Naive thymus-derived CD4-positive, alpha-beta T cell (primary cell): ENCODE data around the gene WAC. TPM values are rescaled to one million over a fixed set of nuclear protein-coding genes. Genes with fewer than 3 reads are reported as not detected.

Experiments
- ATAC-seq: fragments of 150-1000 bp; cut with Tn5 transposase; 2 replicates; pipeline ENCODE4 v1.10.0; 2021; ENCODE audit warnings: mild to moderate bottlenecking, moderate library complexity
- CTCF ChIA-PET: fragments of 350-600 bp; sonication (Branson Sonifier 250); formaldehyde crosslinking; loops from one replicate; lab custom pipeline; 2021; ENCODE audit warnings: antibody characterized with exemption; lab: Charles Lee
- POLR2A ChIA-PET: fragments of 350-600 bp; sonication (Branson Sonifier 250); formaldehyde crosslinking; loops from one replicate; lab custom pipeline; 2021; ENCODE audit warnings: antibody characterized with exemption, inconsistent platforms; lab: Charles Lee
- DNase-seq, 9 donors: peaks; one replicate each; pipeline versions ENCODE4 v3.0.0 to v3.0.0-alpha.2; 2020 to 2022; ENCODE audit warnings: mixed read lengths in 1 of 9
- H3K27ac ChIP-seq: one replicate; pipeline ENCODE4 v1.7.0; 2013; ENCODE audit warnings: mild to moderate bottlenecking, low read depth, low read length, moderate library complexity
- H3K27me3 ChIP-seq, 2 donors: one replicate each; pipeline ENCODE4 v1.7.0; 2013; ENCODE audit warnings: low read length in 2 of 2, mild to moderate bottlenecking in 2 of 2, moderate library complexity in 2 of 2; ENCODE audit not compliant: control insufficient read depth in 2 of 2, insufficient read depth in 2 of 2
- H3K36me3 ChIP-seq, 3 experiments: 1 replicate in 2 of 3; 2 replicates in 1 of 3; pipeline ENCODE4 v1.7.0; 2013; ENCODE audit warnings: low read length in 3 of 3, mild to moderate bottlenecking in 3 of 3, moderate library complexity in 1 of 3; ENCODE audit not compliant: insufficient read depth in 3 of 3, control insufficient read depth in 2 of 3
- H3K4me1 ChIP-seq, 2 donors: one replicate each; pipeline ENCODE4 v1.7.0; 2013; ENCODE audit warnings: low read length in 2 of 2, mild to moderate bottlenecking in 2 of 2, moderate library complexity in 1 of 2; ENCODE audit not compliant: control insufficient read depth in 2 of 2, insufficient read depth in 2 of 2
- H3K4me3 ChIP-seq: 2 replicates; pipeline ENCODE4 v1.7.0; 2013; ENCODE audit warnings: mild to moderate bottlenecking, low read length
- H3K9me3 ChIP-seq, 3 experiments: 1 replicate in 2 of 3; 2 replicates in 1 of 3; pipeline ENCODE4 v1.7.0; 2013; ENCODE audit warnings: low read length in 3 of 3; ENCODE audit not compliant: control insufficient read depth in 2 of 3
- H3K27ac Mint-ChIP-seq, 9 donors: one replicate each; pipeline ENCODE4 v1.8.0; 2020 to 2022; ENCODE audit warnings: mixed read lengths in 9 of 9, mild to moderate bottlenecking in 8 of 9, moderate library complexity in 5 of 9, inconsistent platforms in 2 of 9
- H3K27me3 Mint-ChIP-seq, 5 donors: one replicate each; pipeline ENCODE4 v1.8.0; 2021 to 2022; ENCODE audit warnings: mixed read lengths in 5 of 5, mild to moderate bottlenecking in 1 of 5
- H3K36me3 Mint-ChIP-seq, 5 donors: one replicate each; pipeline ENCODE4 v1.8.0; 2020 to 2022; ENCODE audit warnings: mixed read lengths in 5 of 5, mild to moderate bottlenecking in 3 of 5, inconsistent platforms in 1 of 5
- H3K4me1 Mint-ChIP-seq, 7 donors: one replicate each; pipeline ENCODE4 v1.8.0; 2020 to 2022; ENCODE audit warnings: mixed read lengths in 7 of 7, mild to moderate bottlenecking in 3 of 7, inconsistent platforms in 1 of 7
- H3K4me3 Mint-ChIP-seq, 10 donors: one replicate each; pipeline ENCODE4 v1.8.0; 2020 to 2022; ENCODE audit warnings: mild to moderate bottlenecking in 10 of 10, mixed read lengths in 10 of 10, moderate library complexity in 6 of 10, inconsistent platforms in 2 of 10
- H3K9me3 Mint-ChIP-seq, 11 donors: one replicate each; pipeline ENCODE4 v1.8.0; 2020 to 2022; ENCODE audit warnings: mixed read lengths in 11 of 11, mild to moderate bottlenecking in 4 of 11, inconsistent platforms in 1 of 11, moderate library complexity in 1 of 11
- intact Hi-C, 2 donors: fragments of 100-400 bp; cut with micrococcal nuclease; formaldehyde crosslinking; loops; one replicate each; pipeline ENCODE4 v1.15.1; 2023
- polyA plus RNA-seq, 2 donors: library from polyadenylated mRNA; unstranded; fragments of 300-500 nt; fragmentation: Illumina TruSeq; gene quantifications; one replicate each; pipeline ENCODE4 v1.2.3, GENCODE V29; 2021
- total RNA-seq, 6 experiments: library from RNA in 5 of 6; stranded (reverse) in 5 of 6; gene quantifications; 1 replicate in 5 of 6; 2 replicates in 1 of 6; pipeline ENCODE4 v1.2.3 and lab custom pipeline; 2021 to 2026

Gene WAC
- total and polyA plus RNA-seq, 7 experiments from 2014 or later, result 86.0 to 184 (median 165) TPM

DNA sequence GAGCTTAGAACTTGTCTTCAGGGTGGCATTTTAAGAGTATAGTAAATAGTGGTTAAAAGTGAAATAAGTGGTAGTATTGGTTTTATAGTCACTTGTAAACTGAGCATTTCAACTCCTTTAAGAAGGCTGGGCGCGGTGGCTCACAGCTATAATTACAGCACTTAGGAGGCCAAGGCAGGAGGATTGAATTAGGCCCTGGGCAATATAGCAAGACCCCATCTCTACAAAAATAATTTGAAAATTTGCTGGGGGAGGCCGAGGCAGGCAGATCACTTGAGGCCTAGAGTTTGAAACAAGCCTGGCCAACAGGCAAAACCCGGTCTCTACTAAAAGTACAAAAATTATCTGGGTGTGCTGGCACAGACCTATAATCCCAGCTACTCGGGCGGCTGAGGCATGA, 80.0 kb downstream of the WAC start:
- no peak overlapping the region for H3K4me3 Mint-ChIP-seq
- POLR2A ChIA-PET, result interaction anchor here (0.6 kb wide), 1 partner anchor 291 kb away, joined by 3 read pairs; no protein-coding TSS in a partner anchor
- H3K9me3 ChIP-seq, result no peaks in the 10 kb centered on the region
- CTCF ChIA-PET, result no interaction called here
- peaks cover 16 to 58% (median 29%) of the 10 kb centered on the region in 5 donors for H3K36me3 Mint-ChIP-seq
- intact Hi-C loops, result no loop called here
- H3K27ac ChIP-seq, result no peak overlapping the region
- H3K36me3 ChIP-seq, result peaks cover 16 to 85% (median 52%) of the 10 kb centered on the region in 3 experiments
- ATAC-seq, result no peak
- no peaks in the 10 kb centered on the region for H3K27me3 ChIP-seq
- no peaks in the 10 kb centered on the region for H3K4me1 ChIP-seq
- no peaks in the 10 kb centered on the region for H3K27me3 Mint-ChIP-seq
- no peaks in the 10 kb centered on the region for H3K9me3 Mint-ChIP-seq
- DNase-seq, result no peak
- no peak overlapping the region for H3K4me3 ChIP-seq
- peak overlapping the region in 4 of 9 donors; percentile 19 to 75 (median 64) for H3K27ac Mint-ChIP-seq
- H3K4me1 Mint-ChIP-seq, result peaks cover 2 to 22% (median 15%) of the 10 kb centered on the region in 7 donors

DNA sequence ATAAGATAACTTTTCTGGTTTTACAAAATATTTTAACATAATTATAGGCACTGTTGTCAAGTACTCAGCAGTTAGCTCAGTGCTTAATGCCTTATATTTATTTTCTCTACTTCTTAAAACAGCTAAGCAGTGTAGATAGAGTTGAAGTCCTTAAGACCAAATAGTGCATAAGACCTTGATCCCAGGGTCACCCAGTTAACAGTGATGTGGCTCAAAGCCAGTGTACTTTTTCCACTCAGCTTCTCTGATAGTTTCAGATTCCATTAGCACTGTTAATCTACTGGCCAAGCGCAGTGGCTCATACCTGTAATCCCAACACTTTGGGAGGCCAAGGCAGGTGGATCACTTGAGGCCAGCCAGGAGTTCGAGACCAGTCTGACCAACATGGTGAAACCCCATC, 83.6 kb downstream of the WAC start:
- H3K36me3 ChIP-seq, result peaks cover 19 to 75% (median 43%) of the 10 kb centered on the region in 3 experiments
- H3K4me3 ChIP-seq, result no peak overlapping the region
- no peaks in the 10 kb centered on the region for H3K27me3 ChIP-seq
- ATAC-seq (no peak), DNase-seq (no peak)
- Mint-ChIP-seq H3K36me3 (peaks cover 8 to 46% (median 28%) of the 10 kb centered on the region in 5 donors), H3K4me3 (no peak overlapping the region), H3K9me3 (no peaks in the 10 kb centered on the region), H3K27ac (no peak overlapping the region), H3K4me1 (peaks cover 0 to 8% (median 3%) of the 10 kb centered on the region in 7 donors), H3K27me3 (no peaks in the 10 kb centered on the region)
- no peaks in the 10 kb centered on the region for H3K4me1 ChIP-seq
- ChIA-PET CTCF (no interaction called here), POLR2A (no interaction called here)
- no peak overlapping the region for H3K27ac ChIP-seq
- intact Hi-C loops, result no loop called here
- H3K9me3 ChIP-seq, result no peaks in the 10 kb centered on the region

DNA sequence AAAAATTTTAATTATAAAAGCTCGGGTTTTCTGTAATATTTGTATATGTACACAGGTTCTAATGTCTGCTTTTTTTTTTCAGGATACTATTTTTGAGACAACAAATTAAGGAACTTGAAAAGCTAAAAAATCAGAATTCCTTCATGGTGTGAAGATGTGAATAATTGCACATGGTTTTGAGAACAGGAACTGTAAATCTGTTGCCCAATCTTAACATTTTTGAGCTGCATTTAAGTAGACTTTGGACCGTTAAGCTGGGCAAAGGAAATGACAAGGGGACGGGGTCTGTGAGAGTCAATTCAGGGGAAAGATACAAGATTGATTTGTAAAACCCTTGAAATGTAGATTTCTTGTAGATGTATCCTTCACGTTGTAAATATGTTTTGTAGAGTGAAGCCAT, 86.5 kb downstream of the WAC start:
- peaks cover 0 to 25% (median 12%) of the 10 kb centered on the region in 5 donors for H3K36me3 Mint-ChIP-seq
- POLR2A ChIA-PET, result no interaction called here

DNA sequence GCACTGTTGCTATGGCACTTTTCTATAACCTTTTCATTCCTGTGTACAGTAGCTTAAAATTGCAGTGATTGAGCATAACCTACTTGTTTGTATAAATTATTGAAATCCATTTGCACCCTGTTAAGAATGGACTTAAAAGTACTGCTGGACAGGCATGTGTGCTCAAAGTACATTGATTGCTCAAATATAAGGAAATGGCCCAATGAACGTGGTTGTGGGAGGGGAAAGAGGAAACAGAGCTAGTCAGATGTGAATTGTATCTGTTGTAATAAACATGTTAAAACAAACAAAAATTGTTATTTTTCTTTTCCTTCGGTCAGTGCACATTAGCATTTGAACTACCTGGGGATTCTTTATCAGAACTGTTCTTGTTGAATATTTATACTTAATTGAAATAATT, 87.3 kb downstream of the WAC start:
- Histone ChIP-seq H3K27me3 (no peaks in the 10 kb centered on the region), H3K27ac (no peak overlapping the region), H3K9me3 (no peaks in the 10 kb centered on the region), H3K36me3 (peaks cover 13 to 40% (median 15%) of the 10 kb centered on the region in 3 experiments), H3K4me3 (no peak overlapping the region), H3K4me1 (no peaks in the 10 kb centered on the region)
- H3K4me1 Mint-ChIP-seq, result peaks cover 0 to 6% (median 0%) of the 10 kb centered on the region in 7 donors
- H3K36me3 Mint-ChIP-seq, result peaks cover 0 to 18% (median 9%) of the 10 kb centered on the region in 5 donors
- CTCF ChIA-PET, result interaction anchor here (1.2 kb wide), 1 partner anchor 13 kb away, joined by 3 read pairs; no protein-coding TSS in a partner anchor
- no peaks in the 10 kb centered on the region for H3K27me3 Mint-ChIP-seq
- peak overlapping the region in 1 of 9 donors; percentile 84 for H3K27ac Mint-ChIP-seq
- intact Hi-C loops, result no loop called here
- H3K9me3 Mint-ChIP-seq, result peaks cover 0 to 1% (median 0%) of the 10 kb centered on the region in 11 donors
- DNase-seq (no peak), ATAC-seq (no peak)
- POLR2A ChIA-PET, result no interaction called here
- no peak overlapping the region for H3K4me3 Mint-ChIP-seq

More for the DNA sequence above, 86.5 kb downstream of the WAC start:
- intact Hi-C loops, result no loop called here
- Histone ChIP-seq H3K27ac (no peak overlapping the region), H3K9me3 (no peaks in the 10 kb centered on the region), H3K4me1 (no peaks in the 10 kb centered on the region), H3K27me3 (no peaks in the 10 kb centered on the region), H3K36me3 (peaks cover 13 to 48% (median 22%) of the 10 kb centered on the region in 3 experiments), H3K4me3 (no peak overlapping the region)
- H3K27me3 Mint-ChIP-seq, result no peaks in the 10 kb centered on the region
- CTCF ChIA-PET, result interaction anchor here (1.4 kb wide), 1 partner anchor 9 kb away, joined by 3 read pairs; no protein-coding TSS in a partner anchor
- DNase-seq, result no peak
- no peak overlapping the region for H3K4me3 Mint-ChIP-seq
- H3K4me1 Mint-ChIP-seq, result peaks cover 0 to 7% (median 0%) of the 10 kb centered on the region in 7 donors
- H3K27ac Mint-ChIP-seq, result no peak overlapping the region
- ATAC-seq, result no peak
- H3K9me3 Mint-ChIP-seq, result peaks cover 0 to 1% (median 0%) of the 10 kb centered on the region in 11 donors

DNA sequence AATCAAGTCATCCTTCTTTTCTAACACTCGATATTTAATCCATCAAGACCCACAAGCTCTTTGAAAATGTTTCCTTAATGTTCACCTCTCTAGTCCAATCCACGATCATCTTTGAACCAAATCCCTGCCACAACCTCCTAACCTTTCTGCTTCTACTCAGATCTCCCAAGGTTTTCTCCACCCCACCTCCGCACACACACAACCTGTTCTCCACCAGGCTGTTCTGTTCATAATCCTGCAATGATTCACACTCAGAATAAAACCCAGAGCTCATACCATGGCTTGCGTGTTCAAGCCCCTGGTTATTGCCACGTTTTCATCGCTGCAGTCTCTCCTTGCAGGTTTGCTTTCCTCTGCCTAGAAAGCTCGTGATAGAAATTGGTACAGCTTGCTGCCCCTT, 90.6 kb downstream of the WAC start:
- no peaks in the 10 kb centered on the region for H3K27me3 ChIP-seq
- H3K9me3 ChIP-seq, result no peaks in the 10 kb centered on the region
- POLR2A ChIA-PET, result no interaction called here
- no peak for DNase-seq
- no peak overlapping the region for H3K4me3 Mint-ChIP-seq
- H3K36me3 ChIP-seq, result peaks cover 0 to 10% (median 3%) of the 10 kb centered on the region in 3 experiments
- CTCF ChIA-PET, result no interaction called here
- peaks cover 0 to 12% (median 5%) of the 10 kb centered on the region in 7 donors for H3K4me1 Mint-ChIP-seq
- intact Hi-C loops, result no loop called here
- H3K9me3 Mint-ChIP-seq, result peaks cover 0 to 1% (median 0%) of the 10 kb centered on the region in 11 donors
- peak overlapping the region in 7 of 9 donors; percentile 3 to 55 (median 28) for H3K27ac Mint-ChIP-seq
- no peak overlapping the region for H3K27ac ChIP-seq
- peaks cover 0 to 14% (median 4%) of the 10 kb centered on the region in 5 donors for H3K36me3 Mint-ChIP-seq
- peaks cover 0 to 10% (median 0%) of the 10 kb centered on the region in 5 donors for H3K27me3 Mint-ChIP-seq
- ATAC-seq, result no peak
- no peaks in the 10 kb centered on the region for H3K4me1 ChIP-seq
- H3K4me3 ChIP-seq, result no peak overlapping the region

DNA sequence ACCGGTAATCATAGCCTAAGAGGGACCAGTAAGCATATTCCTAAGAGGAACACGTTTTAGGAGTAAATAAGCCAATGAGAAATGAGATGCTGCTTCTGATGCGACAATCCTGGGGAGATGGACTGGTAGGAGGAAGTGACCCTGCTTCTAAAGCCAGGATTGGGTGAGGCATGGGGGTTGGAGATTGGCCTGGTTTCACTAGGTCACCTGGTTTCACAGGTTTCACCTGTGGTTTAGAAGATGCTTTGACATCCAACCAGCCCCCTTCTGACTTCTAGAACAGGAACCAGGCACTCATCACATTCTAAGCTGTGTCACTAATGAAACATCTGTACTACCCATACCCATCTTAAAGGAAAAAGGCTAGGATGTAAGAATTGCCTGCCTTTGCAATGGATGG, 91.4 kb downstream of the WAC start:
- Histone ChIP-seq H3K9me3 (no peaks in the 10 kb centered on the region), H3K4me3 (no peak overlapping the region), H3K4me1 (no peaks in the 10 kb centered on the region), H3K27ac (no peak overlapping the region), H3K27me3 (no peaks in the 10 kb centered on the region), H3K36me3 (peaks cover 0 to 4% (median 0%) of the 10 kb centered on the region in 3 experiments)
- H3K4me1 Mint-ChIP-seq, result peaks cover 0 to 15% (median 5%) of the 10 kb centered on the region in 7 donors
- H3K4me3 Mint-ChIP-seq, result no peak overlapping the region
- POLR2A ChIA-PET, result interaction anchor here (0.6 kb wide), 1 partner anchor 8 kb away, joined by 3 read pairs; no protein-coding TSS in a partner anchor
- H3K36me3 Mint-ChIP-seq, result peaks cover 0 to 13% (median 3%) of the 10 kb centered on the region in 5 donors
- H3K9me3 Mint-ChIP-seq, result peaks cover 0 to 1% (median 0%) of the 10 kb centered on the region in 11 donors
- no peak for DNase-seq
- ATAC-seq, result no peak
- H3K27me3 Mint-ChIP-seq, result peaks cover 0 to 19% (median 5%) of the 10 kb centered on the region in 5 donors
- intact Hi-C loops, result no loop called here
- peak overlapping the region in 2 of 9 donors; percentile 7 to 70 for H3K27ac Mint-ChIP-seq
- CTCF ChIA-PET, result no interaction called here
